ENCODE measurements around the gene CEP95.

The CEP95 gene

DNA sequence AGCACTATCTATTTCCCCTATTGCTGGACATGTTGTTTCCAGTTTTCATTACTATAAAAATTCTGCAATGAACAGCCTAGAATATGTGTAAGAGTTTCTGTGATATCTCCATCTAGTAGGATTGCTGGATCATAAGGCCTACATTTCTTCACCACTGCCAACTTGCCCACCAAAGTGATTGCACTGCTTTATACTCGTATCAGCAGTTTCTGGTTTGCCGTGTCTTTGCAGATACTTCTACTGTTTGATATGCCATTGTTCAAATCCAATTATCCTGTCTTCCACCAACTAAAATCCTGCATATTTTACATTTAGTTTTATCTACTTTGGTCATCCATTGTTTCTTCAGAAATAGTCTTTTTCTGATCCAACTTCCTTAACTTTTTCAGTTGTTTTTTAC is 21.1 kb downstream of the CEP95 start:
- no peak for TF ChIP-seq CTCF (conservative IDR thresholded peaks at IDR 0.05)
- no peak for TF ChIP-seq ZFX (IDR thresholded peaks at IDR 0.05)
- H3K27ac ChIP-seq = no peak overlapping the region

GRCh38 chr17:64529221-64529620 is 22.4 kb downstream of the CEP95 start:
- TF ChIP-seq CTCF (conservative IDR thresholded peaks at IDR 0.05) (no peak), ZFX (IDR thresholded peaks at IDR 0.05) (no peak)
- no peak overlapping the region for H3K27ac ChIP-seq

DNA sequence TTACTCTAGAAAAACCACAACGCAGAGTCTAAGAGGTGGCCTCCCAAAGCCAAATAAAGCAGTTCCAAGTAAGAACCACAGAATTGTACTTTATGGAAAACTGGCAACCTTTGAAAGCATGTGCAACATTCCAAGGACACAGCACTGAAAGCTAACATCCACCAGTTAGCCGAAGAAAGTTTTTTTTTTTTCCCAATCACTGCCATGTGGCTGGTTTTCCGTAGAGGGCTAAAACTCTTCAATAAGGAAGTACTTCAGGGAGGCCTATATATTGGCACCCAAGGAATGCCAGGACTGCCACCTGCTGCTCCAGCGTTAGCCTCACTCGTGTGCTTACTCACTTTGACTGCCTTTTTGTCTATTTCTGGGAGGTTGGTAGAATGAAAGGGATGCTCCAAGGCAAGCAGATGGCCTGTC is 25.2 kb downstream of the CEP95 start:
- TF ChIP-seq CTCF (conservative IDR thresholded peaks at IDR 0.05) (no peak), ZFX (IDR thresholded peaks at IDR 0.05) (no peak)
- H3K27ac ChIP-seq = no peak overlapping the region

- no peak overlapping the region for H3K27ac ChIP-seq
- TF ChIP-seq CTCF (conservative IDR thresholded peaks at IDR 0.05) = no peak
- no peak for TF ChIP-seq ZFX (IDR thresholded peaks at IDR 0.05)
These were observed 25.6 kb downstream of the CEP95 start for GRCh38 chr17:64532409-64532808.

DNA sequence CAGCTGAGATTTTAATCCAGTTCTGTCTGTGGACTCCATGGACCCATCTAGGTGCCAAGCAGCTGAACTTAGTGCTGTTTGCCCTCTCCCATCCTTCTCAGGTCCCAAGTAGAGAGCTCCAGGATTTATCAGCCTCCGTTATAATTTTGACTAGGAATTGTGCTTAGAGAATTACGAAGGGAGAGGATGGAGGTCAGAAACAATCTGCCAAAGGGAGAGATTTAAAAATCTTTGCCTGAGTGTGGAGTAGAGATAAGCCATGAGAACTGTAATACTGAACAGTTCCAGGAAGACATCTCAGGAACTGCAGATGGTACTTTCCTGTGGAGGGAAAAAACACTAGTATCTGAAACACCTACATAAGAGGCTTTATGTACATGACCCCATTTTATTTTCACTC is 27.0 kb downstream of the CEP95 start:
- no peak overlapping the region for H3K27ac ChIP-seq
- TF ChIP-seq ZFX (IDR thresholded peaks at IDR 0.05) (no peak), CTCF (conservative IDR thresholded peaks at IDR 0.05) (no peak)

DNA sequence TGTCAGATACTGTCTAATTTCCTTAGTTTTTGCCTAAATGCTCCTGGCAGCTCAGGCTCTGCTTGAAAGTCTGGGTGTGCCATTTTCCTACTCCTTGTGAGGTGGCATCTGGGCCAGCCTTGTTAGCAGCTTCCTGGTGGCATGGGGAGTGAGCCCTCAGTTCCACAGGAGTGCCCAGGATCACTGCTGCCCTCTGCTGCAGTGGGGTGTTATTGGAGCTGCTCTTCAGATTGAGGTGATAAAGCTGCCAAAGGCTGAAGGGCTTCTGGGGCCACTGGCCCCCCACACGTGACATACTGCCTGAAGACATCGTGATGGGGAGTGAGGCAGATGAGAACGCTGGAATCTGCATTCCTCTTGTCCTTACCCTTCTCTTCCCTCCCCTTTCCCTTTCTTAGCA is 27.4 kb downstream of the CEP95 start:
- TF ChIP-seq CTCF (conservative IDR thresholded peaks at IDR 0.05) (peak; percentile 17), ZFX (IDR thresholded peaks at IDR 0.05) (no peak)
- no peak overlapping the region for H3K27ac ChIP-seq

- TF ChIP-seq CTCF (conservative IDR thresholded peaks at IDR 0.05) (no peak), ZFX (IDR thresholded peaks at IDR 0.05) (no peak)
- H3K27ac ChIP-seq = no peak overlapping the region
These were observed 28.6 kb downstream of the CEP95 start for GRCh38 chr17:64535357-64535756.

Measured in C4-2B (cell line).